Femur (tissue), 1 donor: Measurements from ENCODE around the gene OR4E2.
"Not testable (repeated sequence)": the region's sequence is repeated elsewhere in the genome, so short reads cannot be mapped to it uniquely, and the experiment has no call there.

Experiments
- DNase-seq: peaks from one replicate; pipeline ENCODE4 v3.0.0-alpha.2; 2017

OR4E2 gene

DNA sequence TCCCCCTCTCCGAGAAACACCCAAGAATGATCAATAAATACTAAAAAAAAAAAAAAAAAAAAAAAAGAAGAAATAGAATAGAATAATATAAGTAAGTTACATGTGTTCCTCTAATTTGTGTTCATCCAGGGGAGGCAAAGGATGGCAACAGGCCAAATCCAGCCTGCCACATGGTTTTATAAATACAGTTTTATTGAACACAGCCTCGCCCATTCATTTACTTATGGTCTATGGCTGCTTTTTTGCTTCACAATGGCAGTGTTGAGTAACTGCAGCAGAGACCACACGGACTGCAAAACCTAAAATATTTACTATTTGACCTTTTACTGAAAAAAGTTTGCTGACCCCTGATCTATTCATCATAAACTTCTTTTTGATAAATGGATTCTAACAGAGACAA is 44.9 kb downstream of the OR4E2 start:
- DNase-seq, result not testable (repeated sequence)

DNA sequence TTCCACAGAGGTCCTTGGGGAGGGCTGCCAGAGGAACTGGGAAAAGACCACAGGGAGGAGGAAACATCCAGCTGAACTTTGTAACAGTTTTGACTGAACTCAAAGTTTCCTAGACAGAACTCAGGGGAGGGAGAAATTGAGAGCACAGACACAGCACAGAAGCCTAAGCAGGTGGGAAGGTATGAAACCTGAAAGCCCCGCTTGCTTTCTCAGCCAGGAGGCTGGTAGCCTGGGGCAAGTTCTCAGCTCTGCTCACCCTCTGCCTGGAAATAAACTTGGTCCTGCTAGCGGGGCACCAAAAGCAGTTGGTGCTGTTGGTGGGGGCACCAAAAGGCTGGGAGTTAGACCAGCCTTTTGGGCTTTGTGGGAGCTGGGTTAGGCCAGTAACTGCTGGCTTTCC is 45.9 kb downstream of the OR4E2 start:
- DNase-seq, result no peak

DNA sequence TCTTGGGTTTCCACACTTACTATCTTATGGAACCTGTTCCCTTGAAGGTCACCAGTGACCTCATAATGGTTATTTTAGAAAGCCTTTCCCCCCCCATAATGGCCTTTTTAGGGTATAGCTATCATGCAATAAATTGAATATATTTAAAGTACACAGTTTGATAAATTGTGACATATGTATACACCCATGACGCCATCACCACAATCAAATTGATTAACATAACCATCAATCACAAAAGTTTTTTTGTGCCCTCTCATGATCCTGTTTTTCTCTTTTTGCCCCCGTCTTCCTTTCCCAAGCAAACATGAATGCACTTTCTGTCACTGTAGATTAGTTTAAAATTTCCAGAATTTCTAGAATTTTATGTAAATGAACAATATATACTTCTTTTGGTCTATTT is 48.7 kb downstream of the OR4E2 start:
- no peak for DNase-seq

DNA sequence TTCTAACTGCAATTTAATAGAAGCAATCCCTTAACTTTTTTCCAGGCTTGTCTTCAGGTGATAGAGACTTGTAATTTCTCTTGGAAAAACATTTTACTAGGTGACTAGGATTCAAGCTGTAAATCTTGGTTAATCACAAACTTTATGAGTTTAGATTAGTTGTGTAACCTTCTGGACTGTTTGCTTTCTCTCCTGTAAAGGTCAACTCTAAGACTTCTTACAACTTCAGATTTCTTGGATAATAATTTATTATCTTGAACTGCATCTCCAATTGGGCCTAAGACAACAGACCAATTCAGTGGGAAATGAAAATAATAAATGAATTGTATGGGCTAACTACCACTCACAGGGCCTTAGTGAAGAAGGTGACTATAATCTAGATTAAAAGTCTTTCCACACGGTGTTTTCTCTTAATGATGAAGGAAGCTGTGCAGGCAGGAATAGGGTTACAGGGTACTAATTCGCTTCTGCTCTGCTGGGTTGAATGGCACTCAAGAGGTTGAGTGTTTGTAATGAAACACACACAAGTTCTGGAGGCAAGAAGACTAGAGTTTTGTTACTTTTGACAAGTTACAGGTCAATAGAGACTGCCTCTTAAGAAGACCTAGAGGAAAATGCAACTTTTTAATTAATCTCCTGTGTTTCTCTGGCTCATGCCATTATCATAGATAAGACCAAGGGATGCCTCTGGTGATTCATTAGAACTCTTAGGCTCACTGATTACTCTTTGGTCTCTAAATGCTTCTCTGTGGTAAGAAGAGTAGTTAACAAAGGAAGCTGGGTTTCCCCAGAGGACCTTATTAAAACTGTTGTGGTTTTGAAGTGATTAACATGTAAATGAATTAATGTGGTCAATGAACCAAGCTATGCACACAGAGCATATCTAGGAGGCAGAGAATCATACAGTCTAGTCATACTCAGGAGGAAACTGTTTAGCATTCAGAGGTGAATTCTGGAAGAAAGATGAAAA is 50.0 kb downstream of the OR4E2 start:
- DNase-seq, result no peak

DNA sequence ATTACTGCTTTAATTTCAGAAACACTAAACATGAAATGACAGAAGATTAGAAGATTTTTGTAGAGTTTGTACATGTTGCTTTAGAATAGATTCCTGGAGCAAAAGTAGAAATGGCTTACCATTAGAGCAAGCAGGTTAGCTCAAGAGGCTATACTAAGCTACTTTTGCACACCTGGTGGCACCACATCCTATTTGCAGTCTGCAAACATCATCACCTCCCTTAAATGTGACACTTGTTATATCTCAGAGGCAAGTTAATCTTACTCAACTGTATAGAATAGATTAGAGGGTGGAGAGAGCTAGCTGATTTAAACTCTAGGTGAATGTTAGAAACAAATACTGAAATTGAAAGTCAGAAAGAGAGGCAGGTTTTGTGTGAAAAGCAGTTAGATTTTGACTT is 50.7 kb downstream of the OR4E2 start:
- DNase-seq, result no peak

DNA sequence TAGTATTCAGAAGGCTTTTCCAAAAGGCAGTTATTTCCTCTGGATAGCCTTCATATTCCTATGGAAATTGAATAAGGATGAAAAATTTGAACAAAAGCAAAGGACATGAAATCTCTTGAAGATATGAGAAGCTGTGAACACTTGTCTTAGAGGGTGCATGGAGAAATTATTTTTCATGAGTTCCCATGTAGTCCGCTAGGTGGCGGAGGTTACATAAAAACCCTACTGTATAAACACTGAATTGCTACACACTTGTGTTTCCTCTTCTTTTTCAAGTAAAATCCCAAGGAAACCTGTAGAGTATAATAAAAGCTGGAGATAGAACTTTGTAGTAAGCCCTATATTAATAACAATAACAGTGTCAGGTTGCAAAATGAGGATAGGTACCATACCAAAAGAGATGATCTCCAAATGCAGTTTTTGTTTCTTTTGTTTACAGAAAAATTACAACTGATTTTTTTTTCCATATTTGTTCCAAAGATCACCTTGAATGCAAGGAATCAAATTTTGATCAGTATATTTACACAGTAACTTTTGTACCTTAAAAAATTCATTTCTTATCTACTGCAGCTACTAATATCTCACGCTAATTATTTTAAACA is 57.8 kb downstream of the OR4E2 start:
- no peak for DNase-seq

DNA sequence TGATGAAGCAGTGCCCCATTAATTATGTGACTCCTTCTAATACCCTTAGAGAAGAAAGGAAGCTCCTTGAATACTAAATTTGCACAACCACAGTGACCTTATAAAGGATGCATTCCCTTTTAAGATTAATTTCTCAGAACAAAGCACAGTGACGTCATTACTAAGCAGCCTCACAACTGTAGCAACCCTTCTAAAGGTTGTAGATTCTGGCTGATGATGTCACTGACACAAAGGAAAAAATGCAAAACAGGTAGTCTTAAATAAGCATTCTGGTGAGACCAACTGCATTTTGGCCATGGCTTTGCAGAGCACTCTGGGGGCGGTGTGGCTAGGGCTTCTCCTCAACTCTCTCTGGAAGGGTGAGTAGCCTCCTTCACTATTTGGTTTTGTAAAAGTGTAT is 58.4 kb downstream of the OR4E2 start:
- no peak for DNase-seq

DNA sequence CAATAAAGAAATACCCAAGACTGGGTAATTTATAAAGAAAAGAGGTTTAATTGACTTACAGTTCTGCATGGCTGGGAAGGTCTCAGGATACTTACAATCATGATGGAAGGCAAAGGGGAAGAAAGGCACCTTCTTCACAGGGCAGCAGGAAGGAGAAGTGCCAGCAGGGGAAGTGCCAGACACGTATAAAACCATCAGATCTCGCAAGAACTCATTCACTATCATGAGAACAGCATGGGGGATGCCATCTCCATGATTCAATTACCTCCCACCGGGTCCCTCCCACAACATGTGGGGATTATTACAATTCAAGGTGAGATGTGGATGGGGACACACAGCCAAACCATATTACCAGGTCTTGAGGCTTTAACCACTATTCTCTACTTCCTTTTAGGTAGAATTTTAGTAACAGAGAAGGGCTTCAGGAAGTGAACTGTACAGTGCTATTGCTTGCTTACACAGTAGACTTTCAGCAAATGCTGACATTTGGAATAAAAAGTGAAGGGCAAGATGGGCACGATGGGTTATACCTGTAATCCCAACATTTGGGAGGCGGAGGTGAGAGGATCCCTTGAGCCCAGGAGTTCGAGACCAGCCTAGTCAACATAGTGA is 60.8 kb downstream of the OR4E2 start:
- no peak for DNase-seq
